ENCODE data around the gene SNX8.

GRCh38 chr7:2203766-2204300 is 110.4 kb downstream of the SNX8 start:
- TF ChIP-seq CTCF (IDR thresholded peaks at IDR 0.05) (no peak), POLR2AphosphoS5 (IDR thresholded peaks at IDR 0.05) (no peak)

Measured in prostate gland (tissue), 2 donors.